ENCODE measurements around the gene EFL1.
"Not testable (repeated sequence)": the region's sequence is repeated elsewhere in the genome, so short reads cannot be mapped to it uniquely, and the experiment has no call there.

The EFL1 gene

DNA sequence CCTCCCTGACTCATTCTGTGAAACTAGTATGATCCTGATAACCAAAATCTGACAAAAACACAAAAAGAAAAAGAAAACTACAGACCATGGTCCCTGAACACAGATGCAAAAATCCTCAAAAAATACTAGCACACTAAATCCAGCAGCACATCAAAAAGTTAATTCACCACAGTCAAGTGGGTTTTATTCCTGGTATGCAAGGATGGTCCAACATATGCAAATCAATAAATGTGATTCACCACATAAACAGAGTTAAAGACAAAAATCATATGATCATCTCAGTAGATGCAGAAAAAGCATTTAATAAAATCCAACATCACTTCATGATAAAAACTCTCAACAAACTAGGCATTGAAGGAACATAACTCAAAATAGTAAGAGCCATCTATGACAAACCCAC is 12.9 kb upstream of the EFL1 start:
- DNase-seq, result no peak

DNA sequence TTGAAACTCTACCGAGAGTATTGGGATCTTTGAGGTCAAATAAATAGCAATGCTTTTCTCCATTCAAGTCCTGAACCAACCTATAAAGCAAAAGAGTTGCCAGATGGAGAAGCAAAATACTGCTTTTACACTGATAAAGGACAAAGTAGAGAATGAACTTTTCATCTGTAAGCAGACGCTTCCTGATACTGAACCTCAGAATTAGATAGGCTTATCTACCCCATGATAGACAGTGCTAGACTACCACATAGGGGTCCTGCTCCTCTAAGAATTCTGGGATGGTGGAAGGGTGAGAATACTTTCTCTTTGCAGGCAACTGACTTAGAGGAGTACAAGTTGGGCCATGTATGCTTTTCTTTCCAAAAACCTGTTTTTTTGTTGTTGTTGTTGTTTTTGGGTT is 9.6 kb upstream of the EFL1 start:
- DNase-seq, result no peak

DNA sequence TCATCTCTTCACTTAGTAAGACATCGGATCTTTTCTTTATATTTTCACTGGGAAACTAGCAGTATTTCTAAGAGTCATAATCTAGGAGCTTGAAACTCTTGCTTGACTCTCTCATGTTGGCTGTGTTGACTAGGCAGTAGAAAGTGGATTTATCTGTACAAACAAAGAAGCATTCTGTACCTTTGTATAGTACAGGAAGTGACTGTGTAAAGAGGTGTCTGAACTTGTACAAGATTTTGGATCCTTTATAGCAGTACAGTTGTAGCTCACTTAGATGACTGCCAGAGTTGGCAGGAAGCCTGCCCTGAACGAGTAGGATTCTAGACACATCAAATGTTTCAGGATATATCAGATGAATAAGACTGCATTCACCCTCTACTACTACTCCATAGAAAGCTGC is 5.9 kb upstream of the EFL1 start:
- DNase-seq, result not testable (repeated sequence)

DNA sequence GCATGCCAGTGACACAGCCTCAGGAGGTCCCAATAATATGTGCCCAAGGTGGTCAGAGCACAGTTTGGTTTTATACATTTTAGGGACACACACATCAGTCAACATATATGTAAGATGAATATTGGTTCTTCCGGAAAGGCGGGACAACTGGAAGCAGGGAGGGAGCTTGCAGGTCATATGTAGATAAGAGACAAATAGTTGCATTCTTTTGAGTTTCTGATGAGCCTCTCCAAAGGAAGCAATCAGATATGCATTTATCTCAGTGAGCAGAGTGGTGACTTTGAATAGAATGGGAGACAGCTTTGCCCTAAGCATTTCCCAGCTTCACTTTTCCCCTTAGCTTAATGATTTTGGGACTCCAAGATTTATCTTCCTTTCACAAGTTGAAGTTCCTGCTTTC is 4.6 kb upstream of the EFL1 start:
- DNase-seq, result not testable (repeated sequence)

DNA sequence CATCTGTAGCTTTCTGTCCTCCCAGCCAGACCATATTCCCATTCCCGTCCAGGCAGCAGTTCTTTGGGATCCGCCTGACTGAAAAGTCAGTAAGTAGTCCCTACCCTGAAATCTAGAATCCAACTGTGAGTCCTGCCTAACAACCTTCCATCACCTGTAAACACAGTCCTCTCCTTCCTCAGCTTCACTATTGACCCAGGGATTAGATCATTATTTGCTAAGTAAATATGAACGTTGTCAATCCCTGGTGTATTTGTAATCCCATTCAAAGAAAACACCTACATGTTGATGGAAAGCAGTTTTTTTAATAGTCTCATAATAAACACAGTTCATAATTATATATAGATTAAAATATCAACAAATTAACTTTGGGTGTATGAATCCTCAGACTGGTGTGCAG is 816 bp upstream of the EFL1 start:
- no peak for DNase-seq

DNA sequence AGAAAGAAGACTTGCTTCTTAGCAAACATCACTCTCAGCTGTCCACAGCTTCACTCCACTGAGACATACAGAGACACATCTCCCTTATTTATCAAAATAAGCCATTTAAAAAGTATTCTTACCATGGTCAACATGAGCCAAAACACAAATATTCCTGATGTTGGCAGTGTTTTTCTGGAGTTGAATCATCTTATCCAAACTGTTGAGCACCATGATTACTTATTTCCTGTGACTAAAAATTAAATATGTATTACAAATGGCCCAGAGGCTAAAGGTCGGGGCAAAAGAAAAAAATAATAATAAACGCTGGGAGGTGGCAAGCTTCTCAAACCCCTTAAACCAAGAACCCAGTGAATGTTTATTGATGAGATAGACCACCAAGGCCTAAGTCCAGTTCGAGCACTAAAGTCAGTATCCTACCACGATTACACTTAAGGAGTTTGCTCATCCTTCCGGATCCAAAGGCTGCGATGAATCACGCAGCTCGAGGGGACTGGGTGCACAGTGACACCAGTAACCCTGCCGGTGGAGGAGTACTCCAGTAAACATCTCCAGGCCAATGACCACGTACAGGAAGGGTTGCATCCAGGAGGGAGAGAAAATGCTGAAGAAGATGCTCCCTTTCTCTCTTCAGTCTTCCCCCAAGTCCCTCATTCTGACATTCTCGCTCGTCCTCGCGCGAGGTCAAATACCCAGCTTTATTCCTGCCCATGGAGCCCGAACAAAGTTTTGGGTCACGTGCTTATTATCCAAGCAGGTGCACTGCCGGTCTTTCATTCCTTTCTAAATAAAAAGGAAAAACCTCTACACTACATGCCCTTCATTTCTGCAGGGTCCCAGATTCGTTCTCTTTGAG is 740 bp downstream of the EFL1 start:
- DNase-seq, result peak; percentile 82

DNA sequence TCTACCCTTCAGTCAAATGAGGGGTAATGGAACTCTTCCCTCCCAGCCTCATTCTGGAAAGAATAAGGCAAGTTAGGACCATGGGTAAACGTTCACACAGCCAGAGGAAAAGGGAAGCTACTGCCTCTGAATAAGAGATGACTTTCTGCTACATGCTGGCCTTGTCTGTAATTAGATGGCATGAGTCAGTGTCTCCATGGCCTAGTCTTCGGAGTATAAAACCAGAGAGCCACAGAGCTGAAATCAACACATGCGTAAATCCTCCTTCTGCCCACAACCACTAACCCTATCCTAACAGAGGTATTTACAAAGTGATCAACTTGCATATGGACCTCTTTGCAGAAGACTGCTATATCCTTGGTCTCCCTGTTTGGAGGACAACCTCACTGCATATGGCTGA is 14.3 kb downstream of the EFL1 start:
- not testable (repeated sequence) for DNase-seq

DNA sequence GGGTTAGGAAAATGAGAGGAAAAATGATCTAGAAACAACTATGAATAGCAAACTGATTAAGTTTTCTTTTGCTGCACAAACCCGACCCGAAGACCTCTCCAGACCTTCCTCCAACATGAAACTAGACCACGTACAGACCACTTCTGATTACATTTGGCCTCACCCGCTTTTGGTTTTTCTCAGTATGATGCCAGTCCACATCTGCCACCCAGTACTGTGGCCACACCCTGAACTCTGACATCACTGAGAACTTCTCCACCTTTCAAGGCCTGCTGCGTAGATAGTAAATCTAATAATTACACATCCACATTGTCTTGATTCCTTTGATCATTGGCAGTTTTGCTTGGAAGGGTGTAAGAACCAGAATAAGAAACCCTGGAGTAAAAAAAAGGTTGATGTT is 16.6 kb downstream of the EFL1 start:
- not testable (repeated sequence) for DNase-seq

DNA sequence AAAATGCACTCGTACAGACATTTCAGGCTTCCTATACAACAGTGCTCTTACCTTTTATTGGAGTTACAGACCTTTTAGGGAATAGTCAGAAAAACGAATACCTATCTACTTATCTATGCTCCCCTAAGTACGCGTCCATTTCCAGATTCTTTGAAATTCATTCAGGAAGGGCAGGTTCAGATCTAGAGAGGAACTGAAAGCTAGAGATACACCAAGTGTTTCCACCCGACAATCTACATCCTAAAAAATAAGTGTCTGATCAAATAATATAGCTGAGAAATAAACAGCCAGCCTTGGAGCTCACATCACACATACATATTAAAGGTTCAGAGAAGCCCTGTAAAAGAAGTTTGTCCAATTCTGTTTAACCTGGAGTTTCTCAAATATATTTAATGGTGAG is 18.9 kb downstream of the EFL1 start:
- DNase-seq, result not testable (repeated sequence)

DNA sequence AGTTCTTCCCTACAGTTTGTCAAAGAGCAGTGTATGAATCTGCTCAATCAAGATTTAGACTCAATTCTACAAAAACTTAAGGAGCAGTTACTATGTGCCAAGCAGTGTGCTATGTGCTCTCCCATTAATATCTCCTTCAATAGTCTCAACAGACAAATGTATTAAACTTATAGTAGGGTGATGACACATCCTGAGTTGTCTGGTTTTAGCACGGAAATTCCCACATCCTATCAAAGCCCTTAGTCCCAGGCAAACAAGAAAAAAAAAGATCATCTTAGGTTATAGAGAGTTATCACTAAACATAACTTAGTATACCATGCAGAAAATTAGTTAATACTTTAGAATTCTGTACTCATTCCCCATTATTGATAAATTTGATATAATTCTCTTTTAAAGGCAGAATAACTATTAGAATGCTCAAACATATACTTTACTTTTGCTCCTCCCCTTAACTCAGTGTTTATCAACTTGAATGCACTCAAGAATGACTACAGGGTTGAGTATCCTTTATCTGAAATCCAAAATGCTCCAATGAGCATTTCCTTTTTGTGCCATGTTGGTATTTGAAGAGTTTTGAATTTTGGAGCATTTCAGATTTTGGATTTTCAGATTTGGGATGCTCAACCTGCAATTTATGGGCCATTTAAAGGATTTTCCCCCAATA is 20.6 kb downstream of the EFL1 start:
- not testable (repeated sequence) for DNase-seq

DNA sequence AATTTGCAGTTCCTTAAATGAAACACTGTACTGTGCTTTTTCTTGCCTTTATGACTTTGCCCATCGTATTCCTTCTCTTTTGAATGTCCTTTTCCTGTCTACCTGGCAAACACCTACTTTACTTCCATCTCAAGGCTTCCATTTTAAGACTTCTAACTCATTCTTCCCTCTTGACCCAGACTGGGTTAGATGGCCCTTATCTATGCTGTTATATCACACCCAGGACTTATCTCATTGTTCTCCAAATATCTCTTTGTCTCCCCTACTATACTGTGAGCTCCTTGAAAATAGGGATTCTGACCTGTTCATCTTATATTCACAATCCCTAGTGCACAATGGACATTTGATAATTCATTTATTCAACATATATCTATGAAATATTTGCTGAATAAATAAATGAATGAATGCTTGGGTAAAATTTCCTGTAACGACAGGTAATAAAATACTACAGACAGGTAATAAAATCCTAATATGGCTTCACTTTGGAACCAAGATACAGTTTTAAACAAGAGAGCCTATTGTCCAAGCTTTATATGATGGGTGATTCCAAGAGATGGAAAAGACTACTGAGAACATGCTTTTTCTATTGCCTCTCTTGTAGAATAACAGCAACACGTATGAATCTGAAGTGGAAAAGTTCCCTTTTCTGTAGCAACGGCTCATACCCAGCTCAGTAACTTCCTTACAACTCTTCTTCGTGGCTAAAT is 22.7 kb downstream of the EFL1 start:
- DNase-seq, result no peak

DNA sequence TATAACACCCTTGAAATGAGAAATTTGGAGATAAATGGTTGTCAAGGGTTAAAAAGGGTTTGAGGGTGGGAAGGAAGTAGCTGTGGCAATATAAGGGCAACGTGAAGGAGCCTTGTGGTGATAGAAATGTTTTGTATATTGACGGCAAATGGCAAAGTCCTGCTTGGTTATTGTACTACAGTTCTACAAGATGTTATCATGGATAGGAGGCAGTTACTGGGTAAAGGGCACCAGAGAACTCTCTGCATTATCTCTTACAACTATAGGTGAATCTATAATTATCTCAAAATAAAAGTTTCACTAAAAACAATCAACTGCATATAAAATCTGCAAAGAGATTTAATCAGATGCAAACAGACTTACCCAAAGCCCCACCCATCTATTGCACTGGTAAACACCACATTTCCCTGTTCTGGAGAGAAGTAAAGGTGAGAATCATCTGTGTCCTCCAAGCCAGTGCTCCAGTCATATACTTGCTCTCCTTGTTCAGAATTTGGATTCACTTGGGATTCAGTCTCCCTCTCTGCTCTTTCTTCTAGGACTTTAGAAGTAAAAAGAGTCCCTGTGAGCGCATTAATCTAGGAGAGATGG is 24.5 kb downstream of the EFL1 start:
- DNase-seq, result not testable (repeated sequence)

DNA sequence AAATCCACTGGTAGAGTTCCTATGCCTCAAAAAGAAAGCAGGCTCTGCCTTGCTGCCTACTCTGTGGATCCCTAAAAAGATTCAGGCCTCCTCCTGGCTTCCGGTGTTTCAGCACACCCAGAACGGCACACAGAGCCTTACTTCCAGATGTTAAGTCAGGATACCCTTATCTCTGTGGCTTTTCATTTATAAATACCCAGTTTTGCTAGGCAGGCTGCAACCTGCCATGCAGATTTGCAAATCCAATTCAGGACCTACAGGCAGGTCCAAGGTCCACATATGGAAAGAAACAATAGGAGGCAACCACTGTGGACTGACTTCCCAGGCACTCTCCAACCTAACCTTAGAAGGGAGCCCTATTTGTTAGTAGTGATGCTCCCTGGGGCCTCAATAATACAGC is 30.7 kb downstream of the EFL1 start:
- no peak for DNase-seq

DNA sequence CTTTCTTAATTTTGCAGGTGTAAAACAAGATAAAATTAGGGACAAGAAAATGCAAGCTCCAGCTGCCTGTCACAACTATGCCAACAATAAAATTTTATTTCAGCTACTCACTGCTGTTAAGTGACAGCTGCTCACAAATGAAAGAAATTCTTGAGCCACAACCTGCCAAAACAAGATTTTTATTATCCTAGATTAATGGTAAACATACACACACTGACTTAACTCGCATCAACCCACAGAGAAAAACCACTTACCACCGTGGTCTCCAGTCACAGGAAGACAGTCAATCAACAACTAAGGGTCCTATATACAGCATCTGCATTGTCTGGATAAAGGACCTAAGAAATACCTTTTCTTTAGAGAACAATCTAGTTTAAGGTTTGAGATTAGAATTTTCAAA is 31.3 kb downstream of the EFL1 start:
- DNase-seq, result no peak

DNA sequence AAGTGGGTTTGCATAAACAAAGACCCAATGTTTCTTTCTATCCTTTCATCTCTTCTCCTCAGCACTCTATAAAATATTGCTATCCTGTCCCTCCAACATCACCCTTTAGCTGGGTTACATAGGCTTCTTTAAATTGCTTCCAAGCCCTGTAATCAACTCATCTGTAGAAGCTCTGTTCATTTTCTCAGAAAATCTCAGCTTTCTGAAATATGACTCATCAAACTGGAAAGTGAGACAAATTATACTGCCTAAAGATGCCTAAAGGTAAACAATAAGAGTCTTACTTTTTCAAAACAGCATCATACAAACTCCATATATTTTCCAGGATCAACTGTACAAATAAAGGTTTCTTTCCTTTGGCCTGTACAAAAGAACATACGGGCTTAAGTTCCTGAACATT is 33.8 kb downstream of the EFL1 start:
- no peak for DNase-seq

DNA sequence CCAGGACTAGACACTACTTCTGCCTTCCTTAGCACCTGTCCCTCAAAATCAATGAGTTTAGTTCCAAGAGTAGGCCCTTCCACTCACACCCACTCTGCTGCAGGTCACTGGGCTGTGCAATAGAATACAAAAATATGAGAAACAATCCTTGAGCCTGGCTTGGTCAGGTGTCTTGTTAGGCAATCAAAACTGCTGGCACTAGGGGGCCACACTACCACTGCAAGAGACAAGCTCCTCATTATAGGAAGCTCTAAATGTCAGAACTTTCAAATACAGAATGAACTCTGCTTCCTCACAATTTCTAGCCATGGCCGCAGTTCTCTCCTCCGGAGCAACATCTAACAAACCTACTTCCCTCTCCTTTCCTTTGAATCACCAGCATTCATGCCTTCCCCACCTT is 41.0 kb downstream of the EFL1 start:
- DNase-seq, result peak; percentile 20

DNA sequence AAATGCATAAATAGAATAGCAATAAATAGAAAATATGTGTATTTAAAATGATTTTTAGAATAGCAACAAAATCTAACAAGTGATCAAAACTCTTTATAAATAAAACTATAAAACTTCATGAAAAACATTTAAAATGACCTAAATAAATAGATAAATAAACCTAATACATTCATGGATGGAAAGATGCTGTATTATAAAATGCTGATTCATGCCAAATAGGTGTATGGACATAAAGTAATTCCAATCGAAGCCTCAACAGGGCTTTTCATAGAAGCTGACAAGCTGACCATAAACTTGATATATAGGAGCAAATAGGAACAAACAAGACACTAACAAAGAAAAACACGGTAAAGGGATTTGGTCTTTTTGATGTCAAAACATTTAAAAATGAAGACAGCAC is 46.4 kb downstream of the EFL1 start:
- DNase-seq, result not testable (repeated sequence)

DNA sequence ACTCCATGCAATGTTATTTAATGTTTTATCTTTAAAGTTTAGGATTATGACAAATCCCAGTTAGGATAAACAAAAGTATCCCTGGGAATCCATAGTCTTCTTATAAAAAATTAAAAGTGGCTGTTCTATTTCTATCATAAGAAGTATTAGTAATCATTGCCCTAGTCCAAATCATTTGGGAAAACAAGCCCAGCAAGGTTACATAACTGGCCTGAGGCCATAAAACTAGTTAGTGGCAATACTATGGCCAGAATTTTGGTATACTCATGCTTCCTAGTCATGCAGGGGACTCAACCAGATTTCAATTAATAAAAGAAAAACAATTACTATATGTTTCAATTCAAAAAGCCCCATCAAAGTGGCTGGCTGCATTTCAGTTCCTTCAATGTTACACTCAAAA is 50.3 kb downstream of the EFL1 start:
- not testable (repeated sequence) for DNase-seq

DNA sequence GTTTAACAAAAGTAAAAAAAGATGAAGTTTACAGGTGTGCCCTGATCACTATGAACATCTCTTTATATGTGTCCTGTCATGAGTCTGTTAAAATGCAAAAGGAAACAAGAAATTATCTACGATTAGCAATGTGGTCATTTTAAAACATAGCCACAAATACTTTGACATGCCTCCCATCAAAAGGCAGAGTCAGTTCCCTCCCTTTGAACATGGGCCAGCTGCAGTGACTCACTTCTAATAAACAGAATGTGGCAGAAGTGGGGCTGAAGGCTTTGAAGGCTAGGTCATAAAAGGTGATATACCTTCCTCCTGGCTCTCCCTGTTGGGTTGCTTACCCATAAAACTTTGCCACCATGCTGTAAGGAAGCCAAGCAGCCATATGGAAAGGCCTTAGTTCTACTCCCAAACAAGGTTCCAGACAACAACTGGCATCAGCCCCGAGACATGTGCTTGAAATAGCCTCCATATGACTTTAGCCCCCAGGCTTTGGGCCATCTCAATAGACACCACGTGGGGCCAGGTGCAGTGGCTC is 52.4 kb downstream of the EFL1 start:
- DNase-seq, result not testable (repeated sequence)

DNA sequence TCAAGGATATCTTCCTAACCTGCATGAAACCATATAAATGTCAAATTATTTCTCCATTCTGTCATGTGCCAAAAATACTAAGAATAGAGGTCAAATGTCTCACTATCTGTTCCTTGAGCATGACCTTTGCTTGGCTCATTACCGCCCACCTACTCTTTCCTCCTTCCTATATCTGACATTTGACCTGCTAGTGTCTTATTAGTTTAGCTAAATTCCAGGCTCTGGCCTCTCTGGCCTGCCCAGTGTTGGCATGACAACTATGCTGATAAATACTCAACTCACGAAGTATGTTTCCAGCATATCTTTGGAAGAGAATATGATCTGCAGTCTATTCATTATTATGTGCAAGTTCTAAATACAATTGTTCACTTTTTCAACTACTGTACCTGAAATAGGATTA is 58.0 kb downstream of the EFL1 start:
- DNase-seq, result peak; percentile 7

DNA sequence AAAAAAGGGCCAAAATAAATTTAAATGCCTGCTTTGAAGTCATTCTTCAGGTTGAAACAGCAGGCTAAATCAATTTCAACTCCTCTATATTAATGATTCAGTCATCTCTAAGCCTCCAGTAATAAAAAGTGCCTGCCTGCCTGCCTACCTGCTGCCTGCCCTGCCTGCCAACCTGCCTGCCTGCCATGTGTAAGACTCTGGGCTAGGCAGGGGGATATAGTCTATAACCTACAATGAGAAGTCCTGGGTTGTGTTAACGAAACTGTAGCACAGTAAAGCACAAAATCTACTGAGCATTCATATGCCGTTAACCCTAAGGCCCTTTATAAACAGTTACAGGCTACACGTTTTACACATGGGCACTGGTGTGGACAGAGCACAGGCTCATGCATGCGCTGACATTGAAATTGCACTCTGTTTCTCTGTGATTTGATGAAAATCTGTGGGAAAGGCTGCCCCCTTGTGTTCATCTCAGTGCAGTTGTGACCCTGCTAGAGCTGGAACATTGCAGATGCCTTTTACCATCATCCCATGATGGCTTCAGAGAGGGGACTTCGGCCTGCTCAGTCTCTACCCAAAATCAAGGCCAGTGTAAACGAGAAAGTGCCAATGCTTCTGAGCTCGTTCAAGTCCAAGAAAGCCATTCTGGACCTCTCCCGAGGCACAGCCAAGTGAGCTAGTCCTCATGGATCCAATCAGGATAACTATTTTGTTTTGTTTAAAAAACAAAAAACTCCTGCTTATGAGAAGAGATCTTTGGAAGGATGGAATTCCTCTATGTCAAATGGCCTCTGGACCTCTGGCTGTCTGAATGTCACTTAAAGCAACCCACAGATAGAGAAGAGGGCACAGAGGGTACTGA is 64.6 kb downstream of the EFL1 start:
- peak; percentile 55 for DNase-seq

DNA sequence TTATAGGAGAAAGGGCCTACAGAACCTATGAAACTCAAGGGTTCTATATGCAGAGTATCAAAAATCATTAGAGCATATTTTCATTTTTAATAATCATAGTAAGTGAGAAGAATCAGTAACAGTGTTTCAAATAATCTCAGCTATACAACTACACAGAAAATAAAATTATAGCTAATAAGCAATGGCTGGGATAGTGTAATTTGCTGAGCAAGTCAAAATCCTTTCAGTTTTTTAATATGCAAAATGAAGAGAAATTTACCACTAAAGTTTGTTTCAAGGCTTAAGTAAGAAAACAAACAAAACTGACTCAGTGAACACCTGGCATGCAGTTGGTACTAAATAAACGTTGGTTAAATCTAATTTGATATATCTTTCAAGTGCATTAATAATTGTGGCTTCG is 66.2 kb downstream of the EFL1 start:
- DNase-seq, result no peak

Measured in inflammatory macrophage treated with lipopolysaccharide for 4 hours (primary cell).